Lung (tissue), 12 donors: Measurements from ENCODE around the gene XXYLT1. TPM values are rescaled to one million over a fixed set of nuclear protein-coding genes. Genes with fewer than 3 reads are reported as not detected.
A peak's percentile ranks its signal among the peaks of the same experiment; 100 is the strongest.

Experiments used
- ATAC-seq: fragments of 200-7000 bp; cut with Tn5 transposase; one replicate; pipeline ENCODE4 v1.9.1; 2020; ENCODE audit warnings: moderate number of reproducible peaks; ENCODE audit not compliant: insufficient read depth, low FRiP score
- DNase-seq, 3 donors: peaks; one replicate each; pipeline ENCODE4 v3.0.0-alpha.2; 2013 to 2017
- H3K27ac ChIP-seq, 2 donors: one replicate each; pipeline ENCODE4 v1.5.1; 2013; ENCODE audit warnings: mild to moderate bottlenecking in 2 of 2, moderate library complexity in 2 of 2, control low read depth in 1 of 2, inconsistent platforms in 1 of 2, low read depth in 1 of 2, low read length in 1 of 2
- H3K27me3 ChIP-seq, 3 donors: one replicate each; pipeline ENCODE4 v1.5.1; 2013; ENCODE audit warnings: low read length in 2 of 3; ENCODE audit not compliant: control insufficient read depth in 3 of 3, insufficient read depth in 3 of 3
- H3K36me3 ChIP-seq, 4 donors: one replicate each; pipeline ENCODE4 v1.5.1; 2013; ENCODE audit warnings: low read length in 4 of 4, mild to moderate bottlenecking in 1 of 4, moderate library complexity in 1 of 4; ENCODE audit not compliant: control insufficient read depth in 4 of 4, insufficient read depth in 4 of 4
- H3K4me1 ChIP-seq, 5 donors: one replicate each; pipeline ENCODE4 v1.5.1; 2013; ENCODE audit warnings: low read length in 5 of 5, mild to moderate bottlenecking in 2 of 5, moderate library complexity in 1 of 5; ENCODE audit not compliant: control insufficient read depth in 5 of 5, insufficient read depth in 5 of 5
- H3K4me3 ChIP-seq: one replicate; pipeline ENCODE4 v1.5.1; 2013; ENCODE audit warnings: mild to moderate bottlenecking, control low read depth, moderate library complexity
- H3K9ac ChIP-seq, 2 donors: one replicate each; pipeline ENCODE4 v1.5.1; 2013; ENCODE audit warnings: low read length in 2 of 2, control low read depth in 1 of 2; ENCODE audit not compliant: insufficient read depth in 1 of 2
- H3K9me3 ChIP-seq, 4 donors: one replicate each; pipeline ENCODE4 v1.5.1; 2013; ENCODE audit warnings: low read length in 3 of 4, mild to moderate bottlenecking in 1 of 4, moderate library complexity in 1 of 4; ENCODE audit not compliant: control insufficient read depth in 4 of 4, insufficient read depth in 3 of 4
- WGBS, 2 donors: extraction: QIAGEN DNeasy Blood & Tissue Kit; methylation state at CpG; one replicate each; pipeline ENCODE4 v1.1.7; 2013; 5-methylcytosine and 5-hydroxymethylcytosine counted together
- polyA plus RNA-seq, 2 donors: library from polyadenylated mRNA; stranded (reverse); fragments of 200-250 nt; gene quantifications; one replicate each; pipeline ENCODE4 v1.2.1, GENCODE V29; 2013
- total RNA-seq, 2 donors: library from RNA; depleted of rRNA in 1 of 2; stranded (reverse); fragments of >200 nt in 1 of 2; gene quantifications; one replicate each; pipeline ENCODE4 v1.2.1, GENCODE V29; 2014 to 2021
- TF ChIP-seq, protein P1 (sequence below): IDR thresholded peaks from 2 replicates; pipeline ENCODE4 v1.5.1; 2012; ENCODE audit warnings: mild to moderate bottlenecking; ENCODE audit errors: control extremely low read depth, extremely low read depth
- donor health status: control.
- donor health status: control.
- donor health status: Bipolar disorder and iron deficiency.
- donor health status: healthy.
- donor health status: DM: yes; HTN: yes; CAD: no.

XXYLT1 gene
- total and polyA plus RNA-seq, 4 donors: 4.7 to 15.4 (median 11.4) TPM

- H3K9me3 ChIP-seq: no peaks in the 10 kb centered on the region
- DNase-seq (peak in 1 of 3 donors; percentile 8), ATAC-seq (no peak)
- TF ChIP-seq, protein P1, sequence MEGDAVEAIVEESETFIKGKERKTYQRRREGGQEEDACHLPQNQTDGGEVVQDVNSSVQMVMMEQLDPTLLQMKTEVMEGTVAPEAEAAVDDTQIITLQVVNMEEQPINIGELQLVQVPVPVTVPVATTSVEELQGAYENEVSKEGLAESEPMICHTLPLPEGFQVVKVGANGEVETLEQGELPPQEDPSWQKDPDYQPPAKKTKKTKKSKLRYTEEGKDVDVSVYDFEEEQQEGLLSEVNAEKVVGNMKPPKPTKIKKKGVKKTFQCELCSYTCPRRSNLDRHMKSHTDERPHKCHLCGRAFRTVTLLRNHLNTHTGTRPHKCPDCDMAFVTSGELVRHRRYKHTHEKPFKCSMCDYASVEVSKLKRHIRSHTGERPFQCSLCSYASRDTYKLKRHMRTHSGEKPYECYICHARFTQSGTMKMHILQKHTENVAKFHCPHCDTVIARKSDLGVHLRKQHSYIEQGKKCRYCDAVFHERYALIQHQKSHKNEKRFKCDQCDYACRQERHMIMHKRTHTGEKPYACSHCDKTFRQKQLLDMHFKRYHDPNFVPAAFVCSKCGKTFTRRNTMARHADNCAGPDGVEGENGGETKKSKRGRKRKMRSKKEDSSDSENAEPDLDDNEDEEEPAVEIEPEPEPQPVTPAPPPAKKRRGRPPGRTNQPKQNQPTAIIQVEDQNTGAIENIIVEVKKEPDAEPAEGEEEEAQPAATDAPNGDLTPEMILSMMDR: no peak
- 72 to 73% methylated on average over 16 of the region's 16 CpGs for WGBS, 2 donors
- no peaks in the 10 kb centered on the region for H3K36me3 ChIP-seq
- peaks cover 0 to under 1% (median 0%) of the 10 kb centered on the region in 3 donors for H3K27me3 ChIP-seq
- no peak overlapping the region for H3K4me3 ChIP-seq
- no peaks in the 10 kb centered on the region for H3K4me1 ChIP-seq
- no peak overlapping the region for H3K27ac ChIP-seq
- no peak overlapping the region for H3K9ac ChIP-seq
These were observed 222.7 kb downstream of the XXYLT1 start for GRCh38 chr3:195048059-195048905.

DNA sequence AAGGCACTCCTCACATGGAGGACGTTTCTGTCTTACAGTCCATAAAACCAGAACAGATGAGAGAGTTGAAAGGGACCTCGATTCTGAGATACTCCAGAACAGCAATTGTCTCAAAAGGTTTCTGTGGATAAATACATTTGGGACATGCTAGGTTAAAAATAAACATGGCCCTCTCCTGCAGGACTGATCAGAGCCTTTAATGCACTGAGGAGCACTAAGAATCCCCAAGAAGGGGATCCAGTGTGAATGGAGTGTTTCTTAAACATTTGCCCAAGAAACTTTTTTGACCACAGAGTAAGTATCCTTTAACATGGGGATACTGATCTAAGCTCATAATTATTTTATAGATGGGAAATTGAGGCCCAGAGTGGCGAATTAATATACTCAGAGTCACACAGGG lies 223.4 kb downstream of the XXYLT1 start:
- no peak for ATAC-seq
- H3K9me3 ChIP-seq: no peaks in the 10 kb centered on the region
- TF ChIP-seq, protein P1: no peak
- H3K9ac ChIP-seq: no peak overlapping the region
- no peaks in the 10 kb centered on the region for H3K36me3 ChIP-seq
- peaks cover 0 to 6% (median 0%) of the 10 kb centered on the region in 3 donors for H3K27me3 ChIP-seq
- 78 to 91% methylated on average over 3 of the region's 3 CpGs for WGBS, 2 donors
- no peaks in the 10 kb centered on the region for H3K4me1 ChIP-seq
- no peak overlapping the region for H3K4me3 ChIP-seq
- no peak overlapping the region for H3K27ac ChIP-seq
- no peak for DNase-seq

DNA sequence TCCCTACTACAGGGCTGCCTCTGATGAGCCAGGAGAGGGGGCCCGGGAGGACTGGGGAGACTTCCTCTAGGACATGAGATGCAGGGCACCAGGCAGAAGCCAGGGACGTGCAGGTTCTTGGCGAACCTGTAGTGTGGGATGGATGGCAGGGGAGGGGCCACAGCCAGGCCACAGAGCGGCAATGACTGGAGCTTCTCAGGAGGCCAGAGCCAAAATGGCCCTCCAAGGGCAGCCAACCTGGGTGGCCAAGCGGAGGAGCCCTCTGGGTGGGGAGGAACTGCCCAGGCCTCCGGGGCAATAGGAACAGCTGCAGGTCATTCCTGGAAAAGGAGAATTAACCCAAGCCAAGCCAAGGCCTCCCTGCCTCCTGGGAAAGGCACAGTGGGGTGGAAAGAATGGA lies 224.5 kb downstream of the XXYLT1 start:
- TF ChIP-seq, protein P1: no peak
- no peak overlapping the region for H3K27ac ChIP-seq
- H3K27me3 ChIP-seq: peaks cover 0 to 6% (median 0%) of the 10 kb centered on the region in 3 donors
- no peaks in the 10 kb centered on the region for H3K36me3 ChIP-seq
- H3K4me1 ChIP-seq: no peaks in the 10 kb centered on the region
- no peak overlapping the region for H3K9ac ChIP-seq
- ATAC-seq (no peak), DNase-seq (peak in 1 of 3 donors; percentile 8)
- 87 to 93% methylated on average over 6 of the region's 6 CpGs for WGBS, 2 donors
- H3K9me3 ChIP-seq: no peaks in the 10 kb centered on the region
- H3K4me3 ChIP-seq: no peak overlapping the region
